AG08395 (cell line): ENCODE data around the gene PRAC1.
A peak's percentile ranks its signal among the peaks of the same experiment; 100 is the strongest.
"Not testable (repeated sequence)": the region's sequence is repeated elsewhere in the genome, so short reads cannot be mapped to it uniquely, and the experiment has no call there.

ENCODE experiments used
- DNase-seq: peaks from one replicate; pipeline ENCODE4 v3.0.0; 2012; ENCODE audit warnings: mixed read lengths, low spot score

Gene PRAC1

GRCh38 chr17:48726916-48727286 lies 4.6 kb upstream of the PRAC1 start:
- no peak for DNase-seq

- no peak for DNase-seq
These were observed 4.0 kb upstream of the PRAC1 start for GRCh38 chr17:48726114-48726915.

GRCh38 chr17:48725288-48726064 lies 3.2 kb upstream of the PRAC1 start:
- no peak for DNase-seq

GRCh38 chr17:48725004-48725287 lies 2.6 kb upstream of the PRAC1 start:
- DNase-seq, result no peak

GRCh38 chr17:48724251-48725003 lies 2.1 kb upstream of the PRAC1 start:
- peak; percentile 70 for DNase-seq

GRCh38 chr17:48723423-48724250 lies 1.3 kb upstream of the PRAC1 start:
- no peak for DNase-seq

GRCh38 chr17:48722915-48723422 lies 651 bp upstream of the PRAC1 start, which contains the start of gene PRAC2:
Gene PRAC2, plus strand, starts transcription at chr17:48723185. Its CDS starts 1,226 bp downstream, at chr17:48724411.
- no peak for DNase-seq

- DNase-seq, result no peak
These were observed 1.3 kb downstream of the PRAC1 start for GRCh38 chr17:48721009-48721402.

GRCh38 chr17:48720266-48721008 lies 1.9 kb downstream of the PRAC1 start:
- no peak for DNase-seq

- no peak for DNase-seq
These were observed 2.6 kb downstream of the PRAC1 start for GRCh38 chr17:48719642-48720265.

GRCh38 chr17:48718761-48719641 lies 3.3 kb downstream of the PRAC1 start:
- no peak for DNase-seq

GRCh38 chr17:48718227-48718760 lies 4.0 kb downstream of the PRAC1 start:
- no peak for DNase-seq

- DNase-seq, result no peak
These were observed 4.7 kb downstream of the PRAC1 start for GRCh38 chr17:48717367-48718226.

- DNase-seq, result not testable (repeated sequence)
These were observed 5.8 kb downstream of the PRAC1 start for GRCh38 chr17:48716549-48716948.

- no peak for DNase-seq
These were observed 6.6 kb downstream of the PRAC1 start for GRCh38 chr17:48715496-48716399.

- DNase-seq, result peak; percentile 49
These were observed 11.2 kb downstream of the PRAC1 start for GRCh38 chr17:48711128-48711527.
